ENCODE data around the gene DNASE1L1.

The DNASE1L1 gene

DNA sequence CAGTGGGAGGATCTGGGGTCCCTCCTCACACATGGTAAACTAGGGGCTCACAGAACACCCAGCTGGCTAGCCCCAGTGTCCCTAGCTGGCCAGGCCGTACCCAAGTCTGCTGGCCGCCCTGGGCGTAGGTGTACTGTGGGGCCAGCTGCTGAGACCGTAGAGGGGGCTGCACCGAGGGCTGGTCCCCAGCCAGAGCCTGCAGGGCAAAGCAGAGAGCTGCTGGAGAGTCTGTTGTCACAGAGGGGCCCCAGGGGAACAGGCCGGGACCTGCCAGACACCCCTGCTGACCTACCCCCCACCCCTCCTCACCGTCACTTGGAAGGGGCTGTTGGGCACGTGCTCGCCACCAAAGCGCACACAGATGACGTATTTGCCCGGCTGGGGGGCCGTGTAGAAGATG lies 54.5 kb downstream of the DNASE1L1 start:
- no peak for TF ChIP-seq CTCF (IDR thresholded peaks at IDR 0.05; ENCODE audit: low read depth, low read length, missing control alignments)
- no peak for DNase-seq
- Histone ChIP-seq H3K4me3 (ENCODE audit: low read depth, low read length) (no peak overlapping the region), H3K27ac (no peak overlapping the region), H3K27me3 (replicated peaks) (no peaks in the 10 kb centered on the region), H3K36me3 (replicated peaks) (peaks cover 98% of the 10 kb centered on the region)
- in situ Hi-C loops (cut with HindIII; ENCODE audit: low pct_ligation_motif_present, low sequenced_read_pairs) = no loop called here

GRCh38 chrX:154354013-154354412 lies 55.0 kb downstream of the DNASE1L1 start:
- no peak for DNase-seq
- H3K27ac ChIP-seq = no peak overlapping the region
- in situ Hi-C loops (cut with HindIII; ENCODE audit: low pct_ligation_motif_present, low sequenced_read_pairs) = no loop called here
- no peak for TF ChIP-seq CTCF (IDR thresholded peaks at IDR 0.05; ENCODE audit: low read depth, low read length, missing control alignments)
- H3K27me3 ChIP-seq (replicated peaks) = no peaks in the 10 kb centered on the region
- no peak overlapping the region for H3K4me3 ChIP-seq (ENCODE audit: low read depth, low read length)
- peaks cover 98% of the 10 kb centered on the region for H3K36me3 ChIP-seq (replicated peaks)

DNA sequence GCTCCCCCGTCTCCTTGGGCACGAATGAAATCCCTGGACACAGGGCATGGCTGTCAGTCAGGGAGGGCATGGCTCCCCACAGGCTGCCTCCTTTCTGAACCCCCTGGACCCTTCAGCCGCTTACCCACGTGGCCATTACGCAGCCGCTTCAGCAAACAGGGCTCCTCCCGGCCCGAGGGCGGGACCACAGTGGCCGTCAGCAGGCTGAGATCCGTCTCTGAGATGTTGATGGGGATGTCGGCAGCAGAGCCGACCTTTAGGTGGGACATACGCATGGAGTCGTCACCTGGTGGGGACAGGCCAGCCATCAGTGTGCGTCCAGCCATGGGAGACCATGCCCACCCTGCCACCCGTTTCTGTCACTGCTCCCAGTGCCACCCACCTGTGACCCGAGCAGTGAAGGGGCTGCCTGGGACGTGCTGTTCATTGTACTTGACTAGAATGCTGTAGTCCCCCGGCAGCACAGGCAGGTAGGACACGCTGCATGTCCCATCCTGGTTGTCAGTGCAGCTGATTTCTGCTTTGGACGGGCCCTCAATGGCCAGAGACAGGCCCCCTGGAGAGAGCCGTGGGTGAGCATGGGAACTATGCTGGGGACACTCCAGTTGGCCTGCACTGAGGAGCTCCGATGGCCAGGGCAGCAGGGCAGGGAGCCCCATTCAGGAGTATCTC lies 55.7 kb downstream of the DNASE1L1 start:
- no peak for DNase-seq
- Histone ChIP-seq H3K4me3 (ENCODE audit: low read depth, low read length) (no peak overlapping the region), H3K27me3 (replicated peaks) (no peaks in the 10 kb centered on the region), H3K36me3 (replicated peaks) (peaks cover 98% of the 10 kb centered on the region), H3K27ac (no peak overlapping the region)
- TF ChIP-seq CTCF (IDR thresholded peaks at IDR 0.05; ENCODE audit: low read depth, low read length, missing control alignments) = no peak
- in situ Hi-C loops (cut with HindIII; ENCODE audit: low pct_ligation_motif_present, low sequenced_read_pairs) = no loop called here

DNA sequence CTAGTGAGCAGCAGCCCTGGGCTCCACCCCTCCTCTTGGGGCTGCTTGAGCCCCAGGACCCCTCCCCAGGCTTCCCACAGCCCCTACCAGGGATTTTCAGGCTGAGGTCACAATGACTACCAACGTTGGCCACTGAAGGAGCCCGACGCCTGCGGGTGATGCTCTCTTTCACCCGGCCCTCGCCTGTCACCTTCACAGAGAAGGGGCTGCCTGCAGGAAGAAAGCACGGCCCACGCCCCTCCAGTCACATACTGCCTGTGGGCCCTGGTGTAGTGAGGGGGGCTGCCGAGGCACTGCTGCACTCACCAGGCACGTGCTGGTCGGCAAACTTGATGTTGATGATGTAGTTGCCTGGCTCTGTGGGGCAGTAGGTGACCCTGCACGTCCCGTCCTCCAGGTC lies 56.6 kb downstream of the DNASE1L1 start:
- no peaks in the 10 kb centered on the region for H3K27me3 ChIP-seq (replicated peaks)
- H3K36me3 ChIP-seq (replicated peaks) = peaks cover 93% of the 10 kb centered on the region
- no peak overlapping the region for H3K27ac ChIP-seq
- TF ChIP-seq CTCF (IDR thresholded peaks at IDR 0.05; ENCODE audit: low read depth, low read length, missing control alignments) = no peak
- DNase-seq = no peak
- in situ Hi-C loops (cut with HindIII; ENCODE audit: low pct_ligation_motif_present, low sequenced_read_pairs) = no loop called here
- no peak overlapping the region for H3K4me3 ChIP-seq (ENCODE audit: low read depth, low read length)

DNA sequence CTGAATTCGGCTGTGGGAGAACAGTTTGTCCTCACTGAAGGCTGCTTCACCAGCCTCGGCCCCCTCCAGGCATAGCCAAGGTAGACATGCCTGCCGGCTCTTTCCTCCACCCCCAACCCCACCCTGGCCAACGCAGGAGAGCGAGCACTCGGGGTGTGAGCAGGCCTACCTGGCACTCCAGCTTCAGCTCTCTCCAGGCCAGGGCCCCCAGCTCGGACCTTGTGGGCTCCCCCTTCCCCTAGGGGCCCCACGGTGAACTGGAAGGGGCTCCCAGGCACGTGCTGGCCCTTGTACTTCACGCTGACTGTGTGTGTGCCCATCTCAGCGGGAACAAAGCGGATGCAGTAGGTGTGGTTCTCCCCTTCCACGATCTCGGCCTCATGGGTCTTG lies 57.0 kb downstream of the DNASE1L1 start:
- no peaks in the 10 kb centered on the region for H3K27me3 ChIP-seq (replicated peaks)
- H3K36me3 ChIP-seq (replicated peaks) = peaks cover 89% of the 10 kb centered on the region

More for the DNA sequence above, 57.0 kb downstream of the DNASE1L1 start:
- DNase-seq = no peak
- H3K27ac ChIP-seq = no peak overlapping the region
- in situ Hi-C loops (cut with HindIII; ENCODE audit: low pct_ligation_motif_present, low sequenced_read_pairs) = no loop called here
- no peak for TF ChIP-seq CTCF (IDR thresholded peaks at IDR 0.05; ENCODE audit: low read depth, low read length, missing control alignments)
- H3K4me3 ChIP-seq (ENCODE audit: low read depth, low read length) = no peak overlapping the region
